ENCODE data around the gene MGST3.
"Not testable (repeated sequence)": the region's sequence is repeated elsewhere in the genome, so short reads cannot be mapped to it uniquely, and the experiment has no call there.

Gene MGST3

GRCh38 chr1:165650981-165651625 lies 20.1 kb downstream of the MGST3 start:
- no peak for TF ChIP-seq CTCF (IDR thresholded peaks at IDR 0.05; ENCODE audit: extremely low read depth, insufficient read depth, missing control alignments)
- in situ Hi-C loops (cut with MboI; ENCODE audit: low pct_unique_long_range_greater_than_20kb, low sequenced_read_pairs, unreplicated experiment) = no loop called here
- no peak for DNase-seq (ENCODE audit: low spot score)

- not testable (repeated sequence) for DNase-seq (ENCODE audit: low spot score)
Measured at GRCh38 chr1:165658766-165659580, 27.9 kb downstream of the MGST3 start.

GRCh38 chr1:165659581-165659895 lies 28.5 kb downstream of the MGST3 start:
- no peak for DNase-seq (ENCODE audit: low spot score)
- no peak for TF ChIP-seq CTCF (IDR thresholded peaks at IDR 0.05; ENCODE audit: extremely low read depth, insufficient read depth, missing control alignments)
- in situ Hi-C loops (cut with MboI; ENCODE audit: low pct_unique_long_range_greater_than_20kb, low sequenced_read_pairs, unreplicated experiment) = no loop called here

More at GRCh38 chr1:165658766-165659580, 27.9 kb downstream of the MGST3 start:
- in situ Hi-C loops (cut with MboI; ENCODE audit: low pct_unique_long_range_greater_than_20kb, low sequenced_read_pairs, unreplicated experiment) = not testable (repeated sequence)

- TF ChIP-seq CTCF (IDR thresholded peaks at IDR 0.05; ENCODE audit: extremely low read depth, insufficient read depth, missing control alignments) = no peak
- DNase-seq (ENCODE audit: low spot score) = no peak
- in situ Hi-C loops (cut with MboI; ENCODE audit: low pct_unique_long_range_greater_than_20kb, low sequenced_read_pairs, unreplicated experiment) = no loop called here
Measured at GRCh38 chr1:165661703-165662102, 30.7 kb downstream of the MGST3 start.

- in situ Hi-C loops (cut with MboI; ENCODE audit: low pct_unique_long_range_greater_than_20kb, low sequenced_read_pairs, unreplicated experiment) = no loop called here
- no peak for TF ChIP-seq CTCF (IDR thresholded peaks at IDR 0.05; ENCODE audit: extremely low read depth, insufficient read depth, missing control alignments)
- no peak for DNase-seq (ENCODE audit: low spot score)
Measured at GRCh38 chr1:165662186-165662585, 31.2 kb downstream of the MGST3 start.

- no peak for TF ChIP-seq CTCF (IDR thresholded peaks at IDR 0.05; ENCODE audit: extremely low read depth, insufficient read depth, missing control alignments)
- in situ Hi-C loops (cut with MboI; ENCODE audit: low pct_unique_long_range_greater_than_20kb, low sequenced_read_pairs, unreplicated experiment) = no loop called here
- DNase-seq (ENCODE audit: low spot score) = no peak
Measured at GRCh38 chr1:165666152-165666825, 35.3 kb downstream of the MGST3 start.

- no peak for DNase-seq (ENCODE audit: low spot score)
- no peak for TF ChIP-seq CTCF (IDR thresholded peaks at IDR 0.05; ENCODE audit: extremely low read depth, insufficient read depth, missing control alignments)
- in situ Hi-C loops (cut with MboI; ENCODE audit: low pct_unique_long_range_greater_than_20kb, low sequenced_read_pairs, unreplicated experiment) = no loop called here
Measured at GRCh38 chr1:165668184-165668583, 37.1 kb downstream of the MGST3 start.

Measured in GM13977 (cell line).